Fibroblast of pulmonary artery (primary cell): ENCODE data around the gene HOXA7.

Experiments
- DNase-seq: peaks from one replicate; pipeline ENCODE4 v3.0.0-alpha.2; 2010; ENCODE audit warnings: low read depth
- H3K4me3 ChIP-seq: replicated peaks from 2 replicates; pipeline ENCODE4 v1.5.1; 2011; ENCODE audit warnings: low read depth, mild to moderate bottlenecking, control low read depth, low read length, moderate library complexity
- TF ChIP-seq, protein P1 (sequence below): IDR thresholded peaks from 2 replicates; pipeline ENCODE4 v1.5.1; 2011; ENCODE audit warnings: mild to moderate bottlenecking, control low read depth, low read length, inconsistent platforms; ENCODE audit errors: missing control alignments

The HOXA7 gene

DNA sequence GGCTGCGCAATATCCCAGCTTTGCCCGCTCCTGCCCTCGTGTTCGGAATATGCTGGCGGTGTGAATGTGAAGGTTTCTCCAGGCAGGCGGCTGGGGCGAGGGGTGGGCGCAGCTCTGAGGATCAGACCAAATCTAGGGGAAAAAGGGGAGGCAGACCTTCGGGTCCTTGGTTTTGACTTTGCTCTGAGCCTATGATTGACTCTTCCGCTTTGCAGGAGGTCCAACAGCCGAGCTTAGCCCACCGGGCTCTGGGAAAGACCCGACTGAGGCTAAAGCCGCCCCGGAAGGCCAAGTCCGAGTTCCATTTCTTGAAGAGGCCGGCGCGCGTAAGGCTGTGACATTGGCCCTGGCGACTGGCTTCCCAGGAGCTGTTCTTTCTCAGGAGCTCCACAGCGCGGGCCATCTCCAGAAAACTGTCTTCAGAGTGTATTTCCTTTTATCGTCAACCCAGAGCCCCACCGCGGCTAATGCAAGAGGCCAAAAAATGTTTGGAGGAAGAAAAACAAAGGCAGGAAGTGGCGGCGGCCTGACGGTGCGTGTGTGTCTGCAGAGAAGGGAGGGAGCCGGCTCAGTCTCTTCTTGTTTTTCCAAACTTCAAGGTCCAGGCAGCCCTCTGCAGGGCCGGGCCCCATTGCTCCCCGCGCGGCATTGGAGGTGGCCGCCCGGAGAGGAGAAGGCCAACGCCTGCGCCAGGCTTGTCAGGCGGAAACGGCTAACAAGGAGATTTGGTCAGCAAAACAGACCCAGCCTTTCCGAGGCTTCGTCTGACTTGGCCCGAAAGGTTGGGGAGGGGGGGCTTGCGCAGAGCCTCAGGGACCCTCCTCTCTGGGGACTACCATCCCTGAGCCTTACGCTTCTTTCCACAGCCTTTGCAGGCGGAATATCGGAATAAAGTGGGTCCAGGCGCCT lies 32.2 kb upstream of the HOXA7 start:
- peak; percentile 47 for DNase-seq
- TF ChIP-seq, protein P1, sequence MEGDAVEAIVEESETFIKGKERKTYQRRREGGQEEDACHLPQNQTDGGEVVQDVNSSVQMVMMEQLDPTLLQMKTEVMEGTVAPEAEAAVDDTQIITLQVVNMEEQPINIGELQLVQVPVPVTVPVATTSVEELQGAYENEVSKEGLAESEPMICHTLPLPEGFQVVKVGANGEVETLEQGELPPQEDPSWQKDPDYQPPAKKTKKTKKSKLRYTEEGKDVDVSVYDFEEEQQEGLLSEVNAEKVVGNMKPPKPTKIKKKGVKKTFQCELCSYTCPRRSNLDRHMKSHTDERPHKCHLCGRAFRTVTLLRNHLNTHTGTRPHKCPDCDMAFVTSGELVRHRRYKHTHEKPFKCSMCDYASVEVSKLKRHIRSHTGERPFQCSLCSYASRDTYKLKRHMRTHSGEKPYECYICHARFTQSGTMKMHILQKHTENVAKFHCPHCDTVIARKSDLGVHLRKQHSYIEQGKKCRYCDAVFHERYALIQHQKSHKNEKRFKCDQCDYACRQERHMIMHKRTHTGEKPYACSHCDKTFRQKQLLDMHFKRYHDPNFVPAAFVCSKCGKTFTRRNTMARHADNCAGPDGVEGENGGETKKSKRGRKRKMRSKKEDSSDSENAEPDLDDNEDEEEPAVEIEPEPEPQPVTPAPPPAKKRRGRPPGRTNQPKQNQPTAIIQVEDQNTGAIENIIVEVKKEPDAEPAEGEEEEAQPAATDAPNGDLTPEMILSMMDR: no peak
- H3K4me3 ChIP-seq: peak overlapping the region; percentile 21

DNA sequence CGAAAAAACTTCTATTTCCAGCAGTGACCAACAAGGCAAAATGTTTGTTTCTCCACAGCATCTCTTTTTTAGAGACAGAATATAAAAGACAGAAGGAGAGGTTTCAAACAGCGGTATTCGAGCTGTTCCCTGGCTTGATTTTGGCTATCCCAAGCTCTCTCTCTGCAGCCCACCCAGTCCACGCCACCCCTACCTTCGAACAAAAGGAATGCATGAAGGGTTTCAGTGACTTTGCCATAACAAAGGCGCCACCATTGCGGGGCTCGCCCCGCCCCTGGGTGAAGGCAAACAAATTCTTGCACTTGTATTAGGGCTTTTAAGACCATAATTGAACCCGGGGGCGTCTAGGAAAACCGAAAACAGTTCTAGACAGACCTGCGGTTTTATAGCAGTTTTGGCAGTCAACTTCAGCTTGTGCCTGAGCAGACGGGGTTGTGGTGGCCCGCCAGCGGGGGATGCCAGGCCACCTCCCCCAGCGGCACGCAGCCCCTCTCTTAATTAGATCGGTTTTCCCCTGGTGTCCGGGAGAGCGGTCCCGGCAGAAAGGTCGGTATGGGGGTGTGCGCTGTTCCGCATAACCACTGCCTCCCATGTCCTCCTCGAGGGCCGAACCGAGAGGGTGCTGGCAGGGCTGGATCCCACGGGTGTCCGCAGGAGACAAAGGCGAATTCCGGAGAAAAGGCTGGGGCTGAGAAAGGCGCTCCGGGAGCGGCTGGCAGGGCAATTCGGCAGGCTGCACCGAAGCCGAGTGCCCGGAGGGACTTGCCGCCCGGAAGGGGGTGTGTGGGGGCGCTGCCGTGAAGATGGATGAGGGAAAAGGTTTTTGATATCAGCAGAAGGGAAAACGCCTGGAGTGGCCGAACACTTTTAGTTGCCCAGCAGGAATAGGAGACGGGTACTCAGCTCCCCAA lies 31.3 kb upstream of the HOXA7 start:
- DNase-seq: no peak
- TF ChIP-seq, protein P1: no peak
- H3K4me3 ChIP-seq: no peak overlapping the region

DNA sequence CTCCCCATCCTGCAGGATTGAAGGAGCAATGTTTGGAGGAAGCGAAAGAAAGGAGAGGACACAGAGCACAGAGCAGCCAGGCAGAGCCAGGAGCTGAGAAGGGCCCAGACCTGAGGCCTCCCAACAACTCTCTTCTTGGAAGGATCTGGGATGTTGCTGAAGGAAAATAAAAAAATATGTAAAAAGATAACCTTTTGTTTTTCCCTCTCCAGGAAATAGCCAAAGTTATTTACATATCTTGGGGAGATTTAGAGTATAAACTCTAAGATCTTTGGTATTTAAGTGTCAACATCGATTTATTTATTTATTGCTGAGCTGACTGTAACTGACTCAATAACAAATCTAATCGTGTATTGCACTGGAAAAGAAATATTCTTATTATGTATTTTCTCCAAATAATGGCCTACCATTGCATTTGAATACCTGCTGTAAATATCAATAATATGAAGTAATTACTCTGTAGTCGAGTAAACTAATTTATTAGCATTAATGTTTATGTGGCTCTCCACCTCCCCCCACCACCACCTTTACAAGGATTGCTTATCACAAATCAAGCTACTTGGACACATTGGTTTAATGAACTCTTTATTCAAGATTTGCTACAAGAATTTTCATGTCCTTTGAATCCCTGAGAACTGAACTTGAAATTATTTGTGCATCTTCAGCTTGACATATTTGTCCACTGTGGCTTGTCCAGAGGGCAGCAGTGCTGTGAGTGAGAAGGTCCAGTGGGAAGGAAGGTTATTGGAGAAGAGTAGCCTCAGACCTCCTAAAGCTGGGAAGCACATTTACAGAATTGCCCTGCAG lies 30.4 kb upstream of the HOXA7 start:
- TF ChIP-seq, protein P1: no peak
- no peak overlapping the region for H3K4me3 ChIP-seq
- no peak for DNase-seq

DNA sequence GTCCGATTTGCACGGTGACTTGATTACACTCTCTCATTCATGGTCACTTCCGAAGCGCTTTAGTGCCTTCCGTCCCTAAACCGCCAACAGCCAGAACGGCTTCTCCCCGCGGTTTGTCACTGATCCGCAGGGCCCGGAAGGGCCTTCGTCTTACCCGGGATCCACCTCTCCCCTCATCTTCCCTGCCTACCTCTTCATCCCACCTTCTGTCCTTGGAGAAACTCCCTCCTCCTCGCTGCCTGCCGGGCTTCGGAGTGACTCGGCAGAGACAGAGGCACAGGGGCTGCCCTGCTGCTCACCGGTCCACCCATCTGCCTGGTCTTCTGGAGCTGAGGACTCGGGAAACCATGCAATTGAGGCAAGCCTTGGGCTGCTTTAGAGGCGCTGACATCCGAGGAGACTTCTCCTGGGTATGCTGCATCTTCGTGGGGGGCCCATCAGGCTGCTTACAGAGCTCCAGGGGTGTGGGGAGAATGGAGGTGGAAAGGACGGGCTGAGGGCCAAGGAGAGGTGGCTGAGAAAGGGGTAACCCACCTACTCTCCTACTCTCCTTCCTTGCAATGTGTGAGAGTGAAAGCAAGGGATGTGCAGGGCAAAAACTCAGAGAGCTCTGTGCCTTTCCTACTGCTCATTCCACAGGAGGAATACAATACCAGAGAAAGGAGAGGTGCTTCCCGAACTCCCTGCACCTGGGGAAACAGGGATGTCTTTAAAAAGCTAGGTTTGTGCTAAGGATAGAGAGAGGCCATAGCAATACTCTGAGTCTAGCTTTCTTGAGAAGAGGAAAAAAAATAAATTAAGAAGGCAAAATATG lies 29.6 kb upstream of the HOXA7 start:
- TF ChIP-seq, protein P1: no peak
- no peak overlapping the region for H3K4me3 ChIP-seq
- DNase-seq: no peak

DNA sequence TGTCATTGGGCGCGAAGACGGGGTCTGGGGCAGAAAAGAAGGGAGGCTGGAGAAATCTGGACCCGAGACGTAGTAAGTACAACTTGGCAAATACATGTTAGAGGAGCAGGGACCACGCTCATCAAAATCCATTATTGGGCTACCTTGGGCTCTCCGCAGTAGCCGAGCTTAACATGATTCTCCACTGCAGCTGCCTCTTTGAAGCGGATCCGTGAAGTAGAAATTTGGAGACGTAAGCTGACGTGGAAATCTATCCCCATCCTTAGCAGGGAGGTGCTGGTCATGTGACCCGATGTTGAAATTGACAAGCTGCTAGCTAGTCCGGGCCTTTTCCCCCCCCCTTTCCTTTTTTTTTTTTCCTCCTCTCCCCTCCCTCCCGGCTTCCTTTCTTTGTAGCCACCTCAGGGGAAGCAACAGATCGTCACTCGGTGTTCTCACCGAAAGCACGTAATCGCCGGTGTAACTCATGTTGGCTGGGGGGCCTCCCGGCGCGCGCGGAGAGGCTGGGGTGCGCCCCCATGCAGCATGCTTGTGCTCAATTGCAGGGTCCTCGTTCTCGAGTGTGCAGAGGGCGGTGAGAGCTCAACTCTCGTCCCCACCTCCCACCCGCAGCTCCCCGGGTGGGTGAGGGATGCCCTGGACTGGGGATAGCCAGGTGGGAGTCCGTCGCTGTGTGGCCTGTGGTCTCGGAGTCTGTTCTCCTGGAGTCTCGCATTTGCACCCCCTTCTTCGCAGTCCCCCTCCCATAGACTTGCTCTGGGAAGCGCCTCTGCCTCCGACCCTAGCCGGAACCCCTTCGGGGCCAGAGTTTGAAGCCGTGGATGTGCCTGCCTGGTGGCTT lies 28.8 kb upstream of the HOXA7 start, which contains the start of gene HOXA11:
Gene HOXA11, minus strand, starts transcription at position 220 of the 841 bp plus-strand sequence. Its CDS starts 88 bp downstream, at position 132.
- TF ChIP-seq, protein P1: no peak
- peak within 1 kb of the TSS; percentile 25 for H3K4me3 ChIP-seq
- peak; percentile 25 for DNase-seq
